ENCODE data around the gene ABCG1.

The ABCG1 gene

DNA sequence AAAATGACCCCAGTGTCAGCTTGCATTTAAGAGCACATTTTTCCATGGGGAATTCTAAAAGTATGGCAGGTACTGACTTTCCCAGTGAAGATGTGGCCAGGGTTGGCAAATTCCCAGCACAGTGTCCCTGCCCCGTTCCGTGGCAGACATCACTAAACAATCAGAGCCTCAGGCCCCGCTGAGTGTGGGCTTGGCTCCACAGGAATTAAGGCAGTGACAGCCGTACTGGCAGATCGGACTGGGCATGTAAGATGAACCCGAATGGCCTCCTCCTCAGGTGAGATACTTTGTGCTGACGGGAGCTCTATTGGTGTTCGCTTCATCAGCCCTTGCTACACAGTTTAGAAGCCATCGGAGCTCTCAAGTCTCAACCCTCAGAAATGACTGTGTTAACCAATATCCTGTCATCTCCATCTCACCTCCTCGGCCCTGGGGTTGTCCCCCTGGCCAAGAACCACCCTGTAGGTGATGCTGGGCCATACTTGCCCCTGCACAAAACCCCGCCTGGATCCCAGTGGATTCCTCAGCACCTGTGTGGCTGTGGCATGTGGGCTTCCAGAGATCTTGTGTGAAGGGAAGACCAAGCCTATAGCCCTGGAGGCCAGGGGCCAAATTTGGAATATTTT, 29.0 kb upstream of the ABCG1 start (continued):
- TF ChIP-seq BACH2 (CRISPR knock-in tag; IDR thresholded peaks at IDR 0.05; ENCODE audit: borderline replicate concordance) (no peak), PPARA (CRISPR knock-in tag; IDR thresholded peaks at IDR 0.05; ENCODE audit: borderline replicate concordance) (no peak), GLIS3 (CRISPR knock-in tag; IDR thresholded peaks at IDR 0.05) (no peak), SNAI2 (CRISPR knock-in tag; IDR thresholded peaks at IDR 0.05) (no peak), ZC3H10 (CRISPR knock-in tag; IDR thresholded peaks at IDR 0.05) (no peak), ESRRG (CRISPR knock-in tag; IDR thresholded peaks at IDR 0.05) (no peak)

DNA sequence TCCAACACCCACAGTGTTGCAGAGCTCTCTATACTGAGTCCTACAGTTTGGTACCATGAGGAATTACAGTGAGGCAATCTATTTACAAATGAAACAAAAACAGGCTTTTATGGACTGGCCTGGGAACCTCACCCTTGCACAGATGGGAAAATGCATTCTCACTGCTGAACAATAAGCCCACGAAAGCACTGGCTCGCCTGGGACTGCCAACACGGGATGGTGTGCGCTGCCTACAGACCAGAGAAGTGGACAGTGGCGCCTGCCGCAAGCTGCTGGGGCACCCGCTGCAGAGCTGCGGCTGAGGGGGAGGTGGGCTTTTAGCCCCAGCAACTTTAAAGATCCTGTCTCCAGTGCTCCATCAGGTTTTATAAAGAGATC, 28.5 kb upstream of the ABCG1 start:
- no peak for ATAC-seq
- TF ChIP-seq BACH2 (CRISPR knock-in tag; IDR thresholded peaks at IDR 0.05; ENCODE audit: borderline replicate concordance) (no peak), TOX (CRISPR knock-in tag; IDR thresholded peaks at IDR 0.05; ENCODE audit: borderline replicate concordance) (no peak), SNAI2 (CRISPR knock-in tag; IDR thresholded peaks at IDR 0.05) (no peak), ZNF565 (CRISPR knock-in tag; conservative IDR thresholded peaks at IDR 0.05; ENCODE audit: low read depth) (no peak), ARNTL (CRISPR knock-in tag; IDR thresholded peaks at IDR 0.05; ENCODE audit: borderline replicate concordance, low read depth) (no peak), ZNF8 (CRISPR knock-in tag; IDR thresholded peaks at IDR 0.05) (no peak), OSR1 (CRISPR knock-in tag; IDR thresholded peaks at IDR 0.05) (no peak)
- TF ChIP-seq, protein P1, sequence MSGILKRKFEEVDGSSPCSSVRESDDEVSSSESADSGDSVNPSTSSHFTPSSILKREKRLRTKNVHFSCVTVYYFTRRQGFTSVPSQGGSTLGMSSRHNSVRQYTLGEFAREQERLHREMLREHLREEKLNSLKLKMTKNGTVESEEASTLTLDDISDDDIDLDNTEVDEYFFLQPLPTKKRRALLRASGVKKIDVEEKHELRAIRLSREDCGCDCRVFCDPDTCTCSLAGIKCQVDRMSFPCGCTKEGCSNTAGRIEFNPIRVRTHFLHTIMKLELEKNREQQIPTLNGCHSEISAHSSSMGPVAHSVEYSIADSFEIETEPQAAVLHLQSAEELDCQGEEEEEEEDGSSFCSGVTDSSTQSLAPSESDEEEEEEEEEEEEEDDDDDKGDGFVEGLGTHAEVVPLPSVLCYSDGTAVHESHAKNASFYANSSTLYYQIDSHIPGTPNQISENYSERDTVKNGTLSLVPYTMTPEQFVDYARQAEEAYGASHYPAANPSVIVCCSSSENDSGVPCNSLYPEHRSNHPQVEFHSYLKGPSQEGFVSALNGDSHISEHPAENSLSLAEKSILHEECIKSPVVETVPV (CRISPR knock-in tag; IDR thresholded peaks at IDR 0.05), result no peak

DNA sequence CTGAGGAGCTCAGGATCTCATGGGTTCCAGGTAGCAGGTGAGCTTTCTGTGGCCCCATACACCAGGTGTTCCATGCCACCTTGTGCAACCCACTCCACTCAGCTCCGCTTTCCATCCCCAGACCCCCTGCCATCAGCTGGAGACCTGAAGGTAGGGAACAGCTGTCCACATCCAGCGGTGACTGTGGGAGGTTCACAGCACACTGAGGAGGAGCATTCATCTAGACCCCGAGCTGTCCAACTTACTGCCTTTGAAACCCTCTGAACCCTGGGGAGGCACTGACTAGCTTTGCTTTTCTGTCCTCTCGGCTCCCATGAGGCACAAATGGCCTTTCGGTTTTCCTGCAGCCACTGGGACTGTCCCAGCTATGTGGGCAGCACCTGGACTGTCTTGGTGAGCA, 27.9 kb upstream of the ABCG1 start:
- ATAC-seq, result no peak
- no peak for TF ChIP-seq ZNF70 (CRISPR knock-in tag; IDR thresholded peaks at IDR 0.05)
- TF ChIP-seq, protein P2, sequence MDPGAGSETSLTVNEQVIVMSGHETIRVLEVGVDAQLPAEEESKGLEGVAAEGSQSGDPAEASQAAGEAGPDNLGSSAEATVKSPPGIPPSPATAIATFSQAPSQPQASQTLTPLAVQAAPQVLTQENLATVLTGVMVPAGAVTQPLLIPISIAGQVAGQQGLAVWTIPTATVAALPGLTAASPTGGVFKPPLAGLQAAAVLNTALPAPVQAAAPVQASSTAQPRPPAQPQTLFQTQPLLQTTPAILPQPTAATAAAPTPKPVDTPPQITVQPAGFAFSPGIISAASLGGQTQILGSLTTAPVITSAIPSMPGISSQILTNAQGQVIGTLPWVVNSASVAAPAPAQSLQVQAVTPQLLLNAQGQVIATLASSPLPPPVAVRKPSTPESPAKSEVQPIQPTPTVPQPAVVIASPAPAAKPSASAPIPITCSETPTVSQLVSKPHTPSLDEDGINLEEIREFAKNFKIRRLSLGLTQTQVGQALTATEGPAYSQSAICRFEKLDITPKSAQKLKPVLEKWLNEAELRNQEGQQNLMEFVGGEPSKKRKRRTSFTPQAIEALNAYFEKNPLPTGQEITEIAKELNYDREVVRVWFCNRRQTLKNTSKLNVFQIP (CRISPR knock-in tag; IDR thresholded peaks at IDR 0.05; ENCODE audit: borderline replicate concordance, low read depth), result no peak

DNA sequence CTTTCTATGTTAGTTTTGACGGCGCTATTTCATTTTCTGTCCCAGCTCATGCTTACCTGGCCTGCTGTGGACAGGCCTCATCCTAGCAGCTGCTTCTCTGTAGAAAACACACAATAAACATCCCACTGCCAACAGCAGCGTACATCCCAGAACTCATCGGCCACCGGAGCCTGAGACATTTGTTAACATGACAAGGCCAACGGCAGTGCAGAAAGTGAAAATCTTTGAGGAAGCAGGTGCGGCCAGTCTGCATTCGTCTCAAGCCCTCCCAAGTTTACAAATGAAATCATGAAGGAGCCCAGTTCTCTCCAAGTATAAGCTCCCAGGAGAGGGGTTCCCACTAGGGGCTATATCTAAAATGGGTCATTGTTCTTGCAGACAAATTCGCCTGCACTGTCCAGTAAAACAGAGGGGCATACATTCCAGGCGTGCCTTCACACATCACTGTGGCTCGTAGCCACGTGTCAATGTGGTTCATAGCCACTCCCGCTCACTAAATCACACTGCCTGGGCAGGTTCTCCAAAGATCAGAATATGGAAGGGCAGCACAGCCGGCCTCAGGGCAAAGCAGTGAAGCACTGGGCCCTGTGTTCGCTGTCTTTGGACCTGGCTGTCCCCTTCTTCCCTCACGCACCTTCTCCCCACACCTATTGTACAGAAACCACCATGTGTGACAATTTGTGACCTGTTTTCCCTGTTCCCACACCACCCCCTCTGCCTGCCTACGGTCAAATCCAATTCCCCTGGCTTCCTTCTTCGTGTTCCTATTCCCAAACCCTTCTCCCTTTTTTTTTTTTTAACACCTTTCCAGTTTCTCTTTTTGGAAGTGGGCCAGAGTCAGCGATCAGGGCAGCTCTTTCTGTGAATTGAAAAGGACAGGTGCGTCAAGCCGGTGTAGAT, 27.0 kb upstream of the ABCG1 start:
- TF ChIP-seq SNAI2 (CRISPR knock-in tag; IDR thresholded peaks at IDR 0.05), result no peak
- no peak for TF ChIP-seq CSDC2 (CRISPR knock-in tag; IDR thresholded peaks at IDR 0.05)
- TF ChIP-seq, protein P3, sequence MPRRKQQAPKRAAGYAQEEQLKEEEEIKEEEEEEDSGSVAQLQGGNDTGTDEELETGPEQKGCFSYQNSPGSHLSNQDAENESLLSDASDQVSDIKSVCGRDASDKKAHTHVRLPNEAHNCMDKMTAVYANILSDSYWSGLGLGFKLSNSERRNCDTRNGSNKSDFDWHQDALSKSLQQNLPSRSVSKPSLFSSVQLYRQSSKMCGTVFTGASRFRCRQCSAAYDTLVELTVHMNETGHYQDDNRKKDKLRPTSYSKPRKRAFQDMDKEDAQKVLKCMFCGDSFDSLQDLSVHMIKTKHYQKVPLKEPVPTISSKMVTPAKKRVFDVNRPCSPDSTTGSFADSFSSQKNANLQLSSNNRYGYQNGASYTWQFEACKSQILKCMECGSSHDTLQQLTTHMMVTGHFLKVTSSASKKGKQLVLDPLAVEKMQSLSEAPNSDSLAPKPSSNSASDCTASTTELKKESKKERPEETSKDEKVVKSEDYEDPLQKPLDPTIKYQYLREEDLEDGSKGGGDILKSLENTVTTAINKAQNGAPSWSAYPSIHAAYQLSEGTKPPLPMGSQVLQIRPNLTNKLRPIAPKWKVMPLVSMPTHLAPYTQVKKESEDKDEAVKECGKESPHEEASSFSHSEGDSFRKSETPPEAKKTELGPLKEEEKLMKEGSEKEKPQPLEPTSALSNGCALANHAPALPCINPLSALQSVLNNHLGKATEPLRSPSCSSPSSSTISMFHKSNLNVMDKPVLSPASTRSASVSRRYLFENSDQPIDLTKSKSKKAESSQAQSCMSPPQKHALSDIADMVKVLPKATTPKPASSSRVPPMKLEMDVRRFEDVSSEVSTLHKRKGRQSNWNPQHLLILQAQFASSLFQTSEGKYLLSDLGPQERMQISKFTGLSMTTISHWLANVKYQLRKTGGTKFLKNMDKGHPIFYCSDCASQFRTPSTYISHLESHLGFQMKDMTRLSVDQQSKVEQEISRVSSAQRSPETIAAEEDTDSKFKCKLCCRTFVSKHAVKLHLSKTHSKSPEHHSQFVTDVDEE (CRISPR knock-in tag; IDR thresholded peaks at IDR 0.05), result no peak
- TF ChIP-seq ZNF565 (CRISPR knock-in tag; conservative IDR thresholded peaks at IDR 0.05; ENCODE audit: low read depth), result no peak
- no peak for TF ChIP-seq ZNF8 (CRISPR knock-in tag; IDR thresholded peaks at IDR 0.05)
- TF ChIP-seq PPARA (CRISPR knock-in tag; IDR thresholded peaks at IDR 0.05; ENCODE audit: borderline replicate concordance), result no peak
- no peak for TF ChIP-seq ZC3H10 (CRISPR knock-in tag; IDR thresholded peaks at IDR 0.05)
- ATAC-seq, result no peak

DNA sequence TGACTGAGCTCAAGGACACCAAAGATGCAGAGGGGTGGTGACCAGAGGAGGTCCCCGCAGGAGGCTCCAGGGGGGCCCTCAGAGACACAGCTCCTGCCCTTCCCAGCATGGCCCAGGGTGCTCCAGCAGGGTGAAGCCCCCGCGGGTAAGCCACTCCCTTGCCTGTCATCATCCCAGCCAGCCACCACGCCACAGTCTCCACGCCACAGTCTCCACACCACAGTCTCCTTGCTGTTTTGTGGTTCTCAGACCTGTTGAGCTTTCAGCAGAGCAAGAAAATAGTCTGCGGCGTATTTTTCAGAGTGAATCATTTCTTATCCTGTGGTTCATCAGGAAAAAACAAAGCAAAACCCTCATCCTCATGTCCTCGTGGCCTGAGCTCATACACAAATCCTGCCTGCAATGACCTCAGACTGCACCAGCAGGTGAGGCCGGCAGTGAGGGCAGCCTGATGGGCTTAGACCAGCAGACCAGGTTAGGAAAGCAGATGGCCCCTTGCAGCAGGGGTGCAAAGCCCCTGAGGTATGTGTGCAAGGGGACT, 25.7 kb upstream of the ABCG1 start:
- no peak for ATAC-seq

More for the DNA sequence above, 25.7 kb upstream of the ABCG1 start:
- TF ChIP-seq ZFP30 (CRISPR knock-in tag; IDR thresholded peaks at IDR 0.05) (no peak), ZNF8 (CRISPR knock-in tag; IDR thresholded peaks at IDR 0.05) (no peak), TOX (CRISPR knock-in tag; IDR thresholded peaks at IDR 0.05; ENCODE audit: borderline replicate concordance) (no peak)
- TF ChIP-seq, protein P2 (CRISPR knock-in tag; IDR thresholded peaks at IDR 0.05; ENCODE audit: borderline replicate concordance, low read depth), result no peak

Measured in SK-N-SH treated with all-trans-retinoic acid at 6 μM for 48 hours (cell line).